Neuronal stem cell (in vitro differentiated cells): ENCODE measurements around the gene PLCH2.

Experiments
- DNase-seq: peaks from one replicate; pipeline ENCODE4 v3.0.0-alpha.2; 2013; ENCODE audit warnings: low spot score
- H2AFZ ChIP-seq: one replicate; pipeline ENCODE4 v1.6.1; 2013; ENCODE audit warnings: mild to moderate bottlenecking, low read length, inconsistent platforms
- H2AK5ac ChIP-seq: 2 replicates; pipeline ENCODE4 v1.6.1; 2013; ENCODE audit warnings: low read depth, mild to moderate bottlenecking, inconsistent platforms, low read length, moderate library complexity, mixed read lengths
- H2BK120ac ChIP-seq: 2 replicates; pipeline ENCODE4 v1.6.1; 2013; ENCODE audit warnings: low read depth, mild to moderate bottlenecking, inconsistent platforms, low read length, moderate library complexity, mixed read lengths
- H2BK12ac ChIP-seq: one replicate; pipeline ENCODE4 v1.6.1; 2013; ENCODE audit warnings: low read length, inconsistent platforms
- H2BK15ac ChIP-seq: 2 replicates; pipeline ENCODE4 v1.6.1; 2013; ENCODE audit warnings: mild to moderate bottlenecking, low read length, inconsistent platforms, mixed read lengths
- H2BK5ac ChIP-seq: one replicate; pipeline ENCODE4 v1.6.1; 2013; ENCODE audit warnings: inconsistent platforms, mild to moderate bottlenecking, low read length, moderate library complexity
- H3K14ac ChIP-seq: one replicate; pipeline ENCODE4 v1.6.1; 2013; ENCODE audit warnings: low read length, inconsistent platforms
- H3K18ac ChIP-seq: 2 replicates; pipeline ENCODE4 v1.6.1; 2013; ENCODE audit warnings: low read length, inconsistent platforms
- H3K23ac ChIP-seq: 2 replicates; pipeline ENCODE4 v1.6.1; 2013; ENCODE audit warnings: low read depth, mild to moderate bottlenecking, mixed read lengths, low read length, inconsistent platforms; ENCODE audit not compliant: poor library complexity
- H3K27ac ChIP-seq: replicated peaks from 3 replicates; pipeline ENCODE4 v1.5.1; 2013; ENCODE audit warnings: low read length, inconsistent platforms
- H3K27me3 ChIP-seq, 3 experiments: 2 replicates each; pipeline ENCODE4 v1.6.1; 2013; ENCODE audit warnings: low read length in 3 of 3, mild to moderate bottlenecking in 2 of 3, inconsistent platforms in 1 of 3, low read depth in 1 of 3, mixed read lengths in 1 of 3, moderate library complexity in 1 of 3; ENCODE audit not compliant: control insufficient read depth in 3 of 3, insufficient read depth in 3 of 3
- H3K36me3 ChIP-seq, 2 donors: replicated peaks in 1 of 2; 2 replicates each; pipeline ENCODE4 v1.6.1; 2013; ENCODE audit warnings: low read length in 2 of 2; ENCODE audit not compliant: control insufficient read depth in 2 of 2, insufficient read depth in 2 of 2
- H3K4ac ChIP-seq: 2 replicates; pipeline ENCODE4 v1.6.1; 2013; ENCODE audit warnings: inconsistent platforms, mild to moderate bottlenecking, low read length, moderate library complexity
- H3K4me1 ChIP-seq, 2 donors: 1 replicate in 1 of 2; 2 replicates in 1 of 2; pipeline ENCODE4 v1.6.1; 2013; ENCODE audit warnings: low read length in 2 of 2, low read depth in 1 of 2; ENCODE audit not compliant: control insufficient read depth in 2 of 2, insufficient read depth in 1 of 2
- H3K4me2 ChIP-seq: one replicate; pipeline ENCODE4 v1.6.1; 2013; ENCODE audit warnings: mild to moderate bottlenecking, low read length, inconsistent platforms; ENCODE audit not compliant: insufficient read depth, poor library complexity, severe bottlenecking
- H3K4me3 ChIP-seq, 2 donors: 2 replicates each; pipeline ENCODE4 v1.5.1; 2013; ENCODE audit warnings: low read length in 2 of 2, mild to moderate bottlenecking in 2 of 2, inconsistent platforms in 1 of 2, moderate library complexity in 1 of 2
- H3K79me1 ChIP-seq: one replicate; pipeline ENCODE4 v1.6.1; 2013; ENCODE audit warnings: low read depth, mild to moderate bottlenecking, inconsistent platforms, low read length, moderate library complexity
- H3K9ac ChIP-seq: one replicate; pipeline ENCODE4 v1.6.1; 2013; ENCODE audit warnings: mild to moderate bottlenecking, low read depth, low read length, inconsistent platforms; ENCODE audit not compliant: poor library complexity
- H3K9me3 ChIP-seq, 2 donors: replicated peaks in 1 of 2; 2 replicates each; pipeline versions ENCODE3 to v1.6.1; 2013; ENCODE audit warnings: low read length in 2 of 2, mild to moderate bottlenecking in 2 of 2, inconsistent platforms in 1 of 2, low read depth in 1 of 2, mixed read lengths in 1 of 2, moderate library complexity in 1 of 2; ENCODE audit not compliant: control insufficient read depth in 2 of 2, insufficient read depth in 1 of 2
- H4K8ac ChIP-seq: one replicate; pipeline ENCODE4 v1.6.1; 2013; ENCODE audit warnings: low read depth, mild to moderate bottlenecking, inconsistent platforms, low read length, moderate library complexity
- H4K91ac ChIP-seq: one replicate; pipeline ENCODE4 v1.6.1; 2013; ENCODE audit warnings: low read length, low read depth, mild to moderate bottlenecking, inconsistent platforms; ENCODE audit not compliant: poor library complexity
- WGBS, 2 donors: extraction: QIAGEN DNeasy Blood & Tissue Kit; methylation state at CpG; one replicate each; pipeline ENCODE4 v1.1.7; 2013; ENCODE audit warnings: missing lambda C conversion rate in 2 of 2, mixed read lengths in 1 of 2; ENCODE audit not compliant: insufficient read length in 2 of 2, insufficient replicate concordance in 1 of 2; ENCODE audit errors: extremely low coverage in 2 of 2; 5-methylcytosine and 5-hydroxymethylcytosine counted together

PLCH2 gene

DNA sequence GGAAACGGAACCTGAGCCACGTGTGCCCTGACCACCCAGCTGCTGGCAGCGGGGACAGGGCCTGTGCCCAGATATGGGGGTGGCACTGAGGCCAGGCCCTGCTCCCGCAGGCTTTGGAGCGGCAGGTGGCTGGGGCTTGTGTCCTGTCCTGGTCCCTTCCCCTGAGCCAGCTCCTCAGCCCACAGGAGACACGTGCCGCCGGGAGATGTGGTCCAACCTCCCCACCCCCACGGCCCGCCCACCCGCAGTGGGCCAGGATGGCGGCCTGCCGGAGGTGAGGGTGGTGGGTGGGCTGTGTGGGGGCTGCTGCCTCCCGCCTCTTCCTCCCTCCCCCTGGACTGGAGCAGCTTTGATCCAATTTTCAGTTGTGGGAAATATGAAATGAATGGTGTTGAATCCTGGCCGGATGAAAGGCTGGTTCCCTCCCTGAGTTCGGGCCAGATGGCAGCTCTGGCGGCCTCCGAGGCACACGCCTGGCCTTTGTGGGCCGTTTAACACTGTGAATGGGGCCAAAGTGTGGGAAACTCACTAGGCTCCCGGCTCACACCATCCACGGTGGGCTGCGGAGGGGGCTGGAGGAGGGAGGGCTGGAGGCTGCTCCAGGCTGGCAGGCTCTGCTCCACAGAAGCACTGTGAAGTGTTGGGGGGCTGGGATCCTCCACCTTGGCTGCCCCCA, 56.5 kb downstream of the PLCH2 start:
- WGBS, 2 donors, result no CpG with 5 or more reads among the region's 23 CpGs
- H2BK5ac ChIP-seq, result peak overlapping the region; percentile 100
- H2BK12ac ChIP-seq, result peak overlapping the region; percentile 100

DNA sequence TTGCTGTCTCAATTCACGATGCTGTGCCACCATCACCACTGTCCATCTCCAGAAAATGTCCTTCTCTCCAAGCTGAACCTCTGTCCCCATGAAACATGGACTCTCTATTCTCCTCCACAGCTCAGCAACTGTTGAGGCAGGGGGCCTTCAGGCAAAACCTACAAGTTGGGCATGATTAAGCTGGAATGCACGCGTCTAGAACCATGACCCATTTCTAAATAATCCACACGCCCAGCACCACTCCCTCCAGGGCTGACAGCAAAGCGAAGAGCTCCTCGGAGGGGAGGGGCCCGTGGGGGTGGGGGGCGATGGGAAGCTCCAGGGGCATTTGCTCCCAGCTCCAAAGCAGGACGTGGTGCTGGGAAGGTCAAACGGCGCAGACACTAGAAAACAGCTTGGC, 57.3 kb downstream of the PLCH2 start:
- H3K23ac ChIP-seq, result no peak overlapping the region
- no peak overlapping the region for H2AFZ ChIP-seq
- H3K9me3 ChIP-seq, result peaks cover under 1 to 3% of the 10 kb centered on the region in 2 donors
- H3K79me1 ChIP-seq, result peaks cover 8% of the 10 kb centered on the region
- H3K4me1 ChIP-seq, result peaks cover 40 to 54% of the 10 kb centered on the region in 2 donors
- peak overlapping the region; percentile 32 for H3K9ac ChIP-seq
- H3K27me3 ChIP-seq, result peaks cover 0 to 90% (median 6%) of the 10 kb centered on the region in 3 experiments
- peak overlapping the region; percentile 60 for H2BK15ac ChIP-seq
- H4K8ac ChIP-seq, result no peak overlapping the region
- H3K4me2 ChIP-seq, result no peak overlapping the region
- no peak overlapping the region for H2BK12ac ChIP-seq
- no peak overlapping the region for H3K4ac ChIP-seq
- WGBS, 2 donors, result no CpG with 5 or more reads among the region's 11 CpGs
- H3K27ac ChIP-seq, result peak overlapping the region; percentile 11
- peak overlapping the region; percentile 100 for H2AK5ac ChIP-seq
- DNase-seq, result no peak
- peak overlapping the region; percentile 1 for H2BK120ac ChIP-seq
- H3K14ac ChIP-seq, result no peak overlapping the region
- H3K18ac ChIP-seq, result peak overlapping the region; percentile 100
- H3K4me3 ChIP-seq, result no peak overlapping the region
- peaks cover 0 to 7% of the 10 kb centered on the region in 2 donors for H3K36me3 ChIP-seq
- H2BK5ac ChIP-seq, result peak overlapping the region; percentile 100
- H4K91ac ChIP-seq, result no peak overlapping the region

More for the DNA sequence above, 56.5 kb downstream of the PLCH2 start:
- Histone ChIP-seq H3K9ac (peak overlapping the region; percentile 52), H3K4me3 (peak overlapping the region in 1 of 2 donors; percentile 16), H2BK15ac (peak overlapping the region; percentile 95), H4K8ac (no peak overlapping the region), H3K14ac (peak overlapping the region; percentile 58), H3K79me1 (peaks cover 12% of the 10 kb centered on the region), H2AK5ac (peak overlapping the region; percentile 100), H2BK120ac (peak overlapping the region; percentile 97), H3K9me3 (peaks cover 0 to 3% of the 10 kb centered on the region in 2 donors), H2AFZ (no peak overlapping the region), H3K18ac (peak overlapping the region; percentile 100), H3K4ac (peak overlapping the region; percentile 96), H3K4me1 (peaks cover 47 to 59% of the 10 kb centered on the region in 2 donors), H3K23ac (peak overlapping the region; percentile 90), H3K27ac (peak overlapping the region; percentile 50), H3K4me2 (no peak overlapping the region), H3K27me3 (peaks cover 0 to 90% (median 6%) of the 10 kb centered on the region in 3 experiments), H3K36me3 (peaks cover 0 to 11% of the 10 kb centered on the region in 2 donors), H4K91ac (peak overlapping the region; percentile 83)
- no peak for DNase-seq

DNA sequence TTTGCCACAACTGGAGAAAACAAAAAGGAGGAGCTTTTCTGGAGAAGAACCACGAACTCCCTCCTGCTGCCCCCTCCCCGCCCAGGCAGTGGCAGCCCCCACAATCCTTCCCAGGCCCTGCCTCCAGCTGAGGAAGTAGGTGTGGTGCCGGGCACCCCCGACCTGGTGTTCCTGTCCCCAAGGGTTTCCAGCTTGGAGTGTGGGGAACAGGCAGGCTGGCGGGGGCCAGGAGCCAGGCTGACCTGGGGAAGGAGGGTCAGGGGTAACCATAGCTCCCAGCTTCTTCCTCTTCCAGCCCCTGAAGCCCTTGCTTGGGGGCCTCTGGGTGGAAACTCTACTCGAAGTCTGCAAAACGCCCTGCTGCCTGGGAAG, 58.2 kb downstream of the PLCH2 start:
- H3K27ac ChIP-seq, result no peak overlapping the region

DNA sequence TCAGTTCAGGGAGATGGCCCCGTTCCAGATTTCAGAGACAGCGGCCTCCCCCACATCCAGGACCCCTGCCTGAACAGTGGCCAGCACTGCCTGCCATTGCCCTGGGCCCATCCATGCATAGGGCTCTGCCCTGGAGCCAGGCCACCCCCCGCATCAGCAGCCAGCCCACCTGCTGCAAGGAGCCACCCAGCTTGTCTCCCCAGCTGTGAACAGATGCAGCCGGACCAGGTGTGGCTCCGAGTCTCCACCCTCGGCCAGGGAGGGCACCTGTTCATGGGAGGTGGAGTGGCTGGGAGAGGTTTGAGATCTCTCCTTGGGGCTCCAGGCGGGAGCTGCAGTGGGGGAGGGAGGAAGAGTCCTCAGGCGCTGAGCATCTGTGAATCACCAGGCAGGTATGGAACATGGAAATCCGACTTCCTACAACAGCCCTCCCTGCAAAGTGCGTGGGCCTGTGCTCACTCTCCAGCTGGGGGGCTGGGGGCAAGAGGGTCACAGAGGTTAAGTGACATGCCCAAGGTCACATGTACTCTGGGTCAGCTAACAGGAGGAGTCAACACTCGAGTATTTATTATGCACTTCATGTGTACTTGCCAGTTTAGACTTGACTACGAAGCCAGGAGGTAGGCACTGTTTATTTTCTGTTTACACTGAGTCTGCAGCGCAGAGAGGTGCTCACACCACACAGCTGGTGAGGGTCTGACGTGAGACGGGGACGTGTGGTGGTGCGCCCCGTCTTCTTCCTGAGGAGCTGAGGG, 58.8 kb downstream of the PLCH2 start:
- WGBS, 2 donors, result no CpG with 5 or more reads among the region's 18 CpGs
- Histone ChIP-seq H2BK15ac (peak overlapping the region; percentile 94), H2BK12ac (peak overlapping the region; percentile 99), H4K8ac (peak overlapping the region; percentile 20), H3K18ac (peak overlapping the region; percentile 99), H3K36me3 (no peaks in the 10 kb centered on the region), H3K4ac (peak overlapping the region; percentile 87), H3K4me2 (no peak overlapping the region), H3K9me3 (peaks cover 4 to 5% of the 10 kb centered on the region in 2 donors), H2BK120ac (peak overlapping the region; percentile 84), H2AK5ac (peak overlapping the region; percentile 100), H3K4me3 (no peak overlapping the region), H3K9ac (peak overlapping the region; percentile 31), H3K23ac (peak overlapping the region; percentile 87), H3K14ac (peak overlapping the region; percentile 90), H3K27ac (no peak overlapping the region), H3K27me3 (peaks cover 0 to 85% (median 6%) of the 10 kb centered on the region in 3 experiments), H2BK5ac (peak overlapping the region; percentile 100), H3K4me1 (peaks cover 32 to 59% of the 10 kb centered on the region in 2 donors), H2AFZ (no peak overlapping the region), H4K91ac (peak overlapping the region; percentile 82), H3K79me1 (peaks cover 6% of the 10 kb centered on the region)
- no peak for DNase-seq

More for the DNA sequence above, 58.2 kb downstream of the PLCH2 start:
- peak overlapping the region; percentile 87 for H3K23ac ChIP-seq
- H2AFZ ChIP-seq, result no peak overlapping the region
- H3K9me3 ChIP-seq, result peaks cover 4 to 5% of the 10 kb centered on the region in 2 donors
- H3K79me1 ChIP-seq, result peaks cover 8% of the 10 kb centered on the region
- no peak overlapping the region for H3K4me3 ChIP-seq
- H2BK5ac ChIP-seq, result peak overlapping the region; percentile 100
- DNase-seq, result no peak
- no peak overlapping the region for H4K91ac ChIP-seq
- H3K4me2 ChIP-seq, result no peak overlapping the region
- no CpG with 5 or more reads among the region's 7 CpGs for WGBS, 2 donors
- peak overlapping the region; percentile 88 for H2BK15ac ChIP-seq
- H2AK5ac ChIP-seq, result peak overlapping the region; percentile 100
- H3K4me1 ChIP-seq, result peaks cover 32 to 54% of the 10 kb centered on the region in 2 donors
- peak overlapping the region; percentile 84 for H2BK120ac ChIP-seq
- H2BK12ac ChIP-seq, result peak overlapping the region; percentile 99
- peaks cover 0 to 87% (median 6%) of the 10 kb centered on the region in 3 experiments for H3K27me3 ChIP-seq
- H3K9ac ChIP-seq, result peak overlapping the region; percentile 31
- no peaks in the 10 kb centered on the region for H3K36me3 ChIP-seq
- H3K4ac ChIP-seq, result peak overlapping the region; percentile 87
- peak overlapping the region; percentile 90 for H3K14ac ChIP-seq
- peak overlapping the region; percentile 20 for H4K8ac ChIP-seq
- peak overlapping the region; percentile 99 for H3K18ac ChIP-seq
